ENCODE results near the gene RTL10.
"Not testable (repeated sequence)": the region's sequence is repeated elsewhere in the genome, so short reads cannot be mapped to it uniquely, and the experiment has no call there.

The RTL10 gene

GRCh38 chr22:19888131-19888746, 33.6 kb upstream of the RTL10 start:
- no peak for DNase-seq (ENCODE audit: low read depth in 2 of 2)

DNA sequence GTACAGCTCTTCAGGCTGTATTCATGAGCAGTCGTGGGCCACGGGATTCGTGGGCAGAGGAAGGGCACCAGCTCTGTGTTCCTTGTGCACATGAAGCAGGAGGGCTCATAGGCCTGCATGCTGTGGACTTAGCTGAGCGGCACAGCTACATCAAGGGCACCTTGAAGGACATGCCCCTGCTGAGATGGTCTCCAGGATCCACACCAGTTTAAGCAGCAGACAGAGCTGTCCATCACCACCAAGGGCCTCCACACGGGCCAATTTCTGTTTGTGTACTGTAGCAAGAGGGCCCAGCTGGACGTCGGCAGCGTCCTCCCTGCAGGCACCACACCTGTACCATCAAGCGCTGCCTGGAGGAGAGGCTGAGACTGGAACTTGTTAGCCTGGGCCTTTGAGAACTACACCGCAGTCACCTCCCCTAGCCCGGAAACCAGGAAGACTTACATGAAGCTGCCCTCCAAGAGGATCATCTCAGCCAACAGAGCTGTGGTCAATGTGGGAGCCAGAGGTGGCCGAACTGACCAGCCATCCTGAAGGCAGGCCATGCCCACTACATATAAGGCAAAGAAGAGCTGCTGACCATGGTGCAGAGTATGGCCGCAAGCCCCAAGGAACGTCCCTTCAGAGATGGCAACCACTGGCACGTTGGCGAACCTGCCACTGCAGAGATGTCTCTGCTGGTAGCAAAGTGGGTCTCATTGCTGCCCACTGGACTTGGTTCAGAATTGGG, 32.7 kb upstream of the RTL10 start:
- DNase-seq (ENCODE audit: low read depth in 2 of 2): no peak

DNA sequence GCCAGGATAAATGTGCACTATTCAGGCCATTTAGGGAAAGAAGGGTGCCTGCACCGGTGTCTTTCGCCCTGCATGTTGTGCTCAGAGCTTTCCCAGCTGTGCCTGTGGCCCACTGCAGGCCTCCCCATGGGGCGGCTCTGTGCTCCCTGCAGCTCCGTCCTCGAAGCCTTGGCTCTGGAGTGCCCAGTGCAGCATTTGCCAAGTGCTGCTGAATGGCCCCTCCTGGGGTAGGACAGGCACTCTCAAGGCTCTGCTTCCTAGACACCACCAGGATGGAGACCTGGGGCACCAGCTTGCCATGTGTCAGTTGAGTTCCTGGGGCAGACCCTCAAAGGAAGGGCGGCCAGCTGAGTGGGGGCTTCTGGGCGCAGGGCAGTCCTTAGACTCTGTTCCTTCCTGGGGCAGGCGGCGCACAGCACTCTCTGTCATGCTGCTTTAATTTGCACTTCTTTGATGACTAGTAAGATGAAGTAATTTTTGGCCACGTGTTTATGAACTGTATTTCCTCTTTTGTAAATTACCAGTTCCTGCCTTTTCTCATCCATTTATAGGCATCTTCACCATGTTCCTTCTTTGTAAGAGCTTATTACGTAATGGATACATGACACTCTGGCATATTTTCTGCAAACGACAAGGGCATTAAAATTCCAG, 32.1 kb upstream of the RTL10 start:
- no peak for DNase-seq (ENCODE audit: low read depth in 2 of 2)

GRCh38 chr22:19885841-19886592, 31.3 kb upstream of the RTL10 start:
- no peak for DNase-seq (ENCODE audit: low read depth in 2 of 2)

DNA sequence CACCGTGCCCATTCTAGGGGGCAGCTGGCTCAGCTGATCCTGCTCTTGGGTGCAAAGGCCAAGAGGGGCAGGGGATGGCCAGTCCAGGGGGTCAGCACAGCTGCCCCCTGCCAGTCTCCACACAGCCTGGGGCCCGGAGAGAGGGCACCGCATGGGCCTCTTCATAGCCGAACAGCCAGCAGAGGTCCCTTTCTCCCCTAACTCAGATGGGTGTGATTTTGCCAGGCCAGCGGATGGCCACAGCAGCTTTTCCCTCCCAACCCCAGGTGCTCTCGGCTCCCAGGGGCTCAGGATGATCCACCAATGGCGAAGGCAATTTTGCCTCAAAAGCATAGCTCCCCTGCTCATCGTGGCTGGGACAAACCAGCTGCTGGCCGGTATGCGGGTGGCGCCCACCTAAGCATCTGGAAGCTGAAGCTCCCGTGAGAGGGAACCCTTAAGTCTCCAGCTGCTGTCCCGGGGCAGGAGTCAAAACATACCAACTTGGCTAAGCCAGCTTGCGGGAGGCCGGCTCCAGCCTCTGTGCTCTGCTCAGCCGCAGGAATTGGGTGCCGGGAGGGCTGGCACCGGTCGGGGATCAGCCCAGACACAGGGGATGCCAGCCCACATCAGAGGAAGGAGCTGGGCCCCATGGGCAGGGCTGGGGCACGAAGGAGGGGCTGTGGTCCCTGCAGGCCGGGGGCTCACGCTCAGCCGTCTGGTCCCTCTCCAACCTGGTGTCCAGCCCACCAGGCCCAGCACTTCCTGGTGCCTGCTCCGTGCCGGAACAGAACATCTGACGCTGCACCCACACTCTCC, 30.5 kb upstream of the RTL10 start:
- DNase-seq (ENCODE audit: low read depth in 2 of 2): no peak

DNA sequence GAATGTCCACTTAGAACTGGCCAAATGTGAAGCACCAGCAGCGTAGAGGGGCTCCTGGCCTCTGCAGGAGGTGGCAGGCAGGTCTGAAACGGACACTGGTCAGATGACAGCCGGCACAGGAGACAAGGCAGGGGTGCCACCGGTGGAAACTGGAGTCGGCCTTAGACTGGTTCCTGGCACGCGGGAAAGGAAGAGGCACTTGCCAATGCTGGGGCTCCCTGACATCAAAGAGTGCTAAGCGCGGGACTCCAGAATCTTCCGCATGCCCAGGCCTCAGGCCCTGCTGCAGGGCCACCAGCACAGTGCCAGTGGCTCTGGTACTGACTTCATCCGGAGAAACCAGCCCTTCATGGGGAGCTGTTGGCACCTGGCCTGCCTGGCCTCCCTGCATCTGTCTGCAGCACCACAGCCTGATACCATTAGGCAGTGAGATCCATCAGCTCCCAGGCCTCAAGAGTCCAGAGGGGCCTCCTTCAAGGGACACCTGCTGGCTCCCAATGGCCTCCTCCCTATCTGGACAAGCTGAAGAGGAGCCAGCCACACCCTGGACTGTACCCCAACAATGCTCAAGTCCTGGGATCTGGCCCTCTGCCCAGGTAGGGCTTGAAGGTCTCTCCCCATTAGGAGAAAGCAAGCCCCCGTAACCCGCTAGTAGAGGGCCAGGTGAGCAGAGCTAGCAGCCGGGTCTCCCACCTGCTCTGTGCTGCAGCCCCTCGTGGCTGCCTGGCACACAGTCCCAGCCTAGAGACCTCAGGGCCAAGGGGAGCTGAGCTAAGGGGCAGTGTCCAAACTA, 29.7 kb upstream of the RTL10 start:
- no peak for DNase-seq (ENCODE audit: low read depth in 2 of 2)

DNA sequence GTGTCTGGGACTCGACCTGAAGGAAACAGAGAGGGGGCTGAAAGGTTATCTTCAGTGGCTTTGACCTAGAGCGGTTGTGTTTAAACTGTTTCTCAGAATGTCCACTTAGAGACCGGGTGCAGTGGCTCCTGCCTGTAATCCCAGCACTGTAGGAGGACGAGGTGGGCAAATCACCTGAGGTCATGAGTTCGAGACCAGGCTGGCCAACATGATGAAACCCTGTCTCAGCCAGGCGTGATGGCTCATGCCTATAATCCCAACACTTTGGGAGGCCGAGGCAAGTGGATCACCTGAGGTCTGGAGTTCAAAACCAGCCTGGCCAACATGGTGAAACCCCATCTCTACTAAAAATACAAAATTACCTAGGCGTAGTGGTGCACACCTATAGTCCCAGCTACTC, 28.8 kb upstream of the RTL10 start:
- not testable (repeated sequence) for DNase-seq (ENCODE audit: low read depth in 2 of 2)

- no peak for DNase-seq (ENCODE audit: low read depth in 2 of 2)
Measured at GRCh38 chr22:19882446-19883381, 28.0 kb upstream of the RTL10 start.

DNA sequence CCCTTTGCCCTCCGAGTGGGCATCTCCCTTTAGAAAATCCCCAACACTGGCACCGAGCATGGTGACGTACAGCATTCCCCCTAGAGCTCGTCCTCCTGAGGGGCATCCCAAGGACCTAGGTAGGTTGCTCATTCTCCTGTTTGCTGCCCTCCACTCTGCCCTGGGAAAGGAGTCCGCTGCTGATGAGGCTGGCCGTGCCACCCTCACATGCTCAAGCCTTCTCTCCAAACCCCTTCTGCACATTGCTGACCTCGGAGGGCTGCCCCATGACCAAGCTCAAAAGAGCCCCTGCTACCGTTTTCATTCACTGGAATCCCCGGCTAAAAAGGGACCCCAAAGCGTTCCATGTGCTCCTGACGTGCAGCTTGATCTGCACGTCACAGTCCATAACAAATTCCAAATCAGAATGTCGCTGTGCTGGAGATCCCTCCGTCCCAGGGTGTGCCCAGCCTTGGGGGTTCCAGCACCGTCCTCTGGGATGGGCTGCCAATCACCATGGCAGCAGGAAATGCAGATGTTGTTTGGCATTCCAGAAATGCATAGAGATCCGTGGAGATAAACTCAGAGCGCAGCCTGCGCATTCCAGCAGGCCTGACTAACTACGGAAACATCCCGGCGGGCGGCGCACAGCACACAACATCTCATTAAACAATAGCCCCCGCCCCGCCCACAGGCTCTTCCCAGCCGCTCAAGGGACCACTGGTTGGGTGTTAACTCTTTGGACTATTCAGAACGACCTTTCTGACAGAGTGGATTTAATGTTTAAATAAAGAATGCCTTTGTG, 26.3 kb upstream of the RTL10 start:
- no peak for DNase-seq (ENCODE audit: low read depth in 2 of 2)

- DNase-seq (ENCODE audit: low read depth in 2 of 2): no peak
Measured at GRCh38 chr22:19879992-19880785, 25.5 kb upstream of the RTL10 start.

- no peak for DNase-seq (ENCODE audit: low read depth in 2 of 2)
Measured at GRCh38 chr22:19879643-19879991, 24.9 kb upstream of the RTL10 start.

GRCh38 chr22:19879246-19879570, 24.5 kb upstream of the RTL10 start:
- no peak for DNase-seq (ENCODE audit: low read depth in 2 of 2)

DNA sequence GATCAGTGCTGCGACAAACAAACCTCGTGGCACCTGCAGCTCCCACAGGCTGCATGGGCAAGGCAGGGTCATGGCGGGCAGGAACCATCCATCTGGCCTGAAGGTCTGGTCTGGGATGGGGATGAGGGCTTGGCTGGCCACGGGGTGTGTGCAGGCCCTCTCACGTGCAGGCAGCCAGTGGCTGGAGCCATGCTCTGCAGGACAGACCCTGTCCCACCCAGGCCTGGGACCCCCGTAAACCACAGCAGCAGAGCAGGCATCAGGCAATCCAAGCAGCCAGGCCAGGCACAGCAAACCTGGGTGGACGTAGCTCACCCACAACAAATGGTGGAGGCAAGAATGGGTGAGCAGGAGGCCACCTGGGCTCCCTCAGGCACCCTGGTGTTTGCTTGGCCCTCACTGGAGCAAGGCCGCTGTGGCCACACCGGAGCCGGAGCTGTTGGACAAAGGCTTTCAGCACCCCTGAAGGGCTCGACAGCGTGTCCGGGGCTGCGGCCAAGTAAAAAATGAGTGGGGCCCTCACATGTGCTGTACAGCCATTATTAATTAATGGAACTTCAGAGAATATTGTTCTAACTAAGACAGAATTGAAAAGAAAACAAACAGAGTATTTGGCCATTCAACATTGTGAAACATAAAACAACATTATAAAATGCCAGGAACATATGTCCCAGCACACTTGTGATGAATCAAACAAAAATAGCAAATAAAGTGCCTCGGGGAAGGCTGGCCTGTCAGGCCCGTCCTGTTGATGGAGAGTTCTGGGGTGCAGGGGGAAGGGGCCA, 24.0 kb upstream of the RTL10 start:
- DNase-seq (ENCODE audit: low read depth in 2 of 2): no peak

DNA sequence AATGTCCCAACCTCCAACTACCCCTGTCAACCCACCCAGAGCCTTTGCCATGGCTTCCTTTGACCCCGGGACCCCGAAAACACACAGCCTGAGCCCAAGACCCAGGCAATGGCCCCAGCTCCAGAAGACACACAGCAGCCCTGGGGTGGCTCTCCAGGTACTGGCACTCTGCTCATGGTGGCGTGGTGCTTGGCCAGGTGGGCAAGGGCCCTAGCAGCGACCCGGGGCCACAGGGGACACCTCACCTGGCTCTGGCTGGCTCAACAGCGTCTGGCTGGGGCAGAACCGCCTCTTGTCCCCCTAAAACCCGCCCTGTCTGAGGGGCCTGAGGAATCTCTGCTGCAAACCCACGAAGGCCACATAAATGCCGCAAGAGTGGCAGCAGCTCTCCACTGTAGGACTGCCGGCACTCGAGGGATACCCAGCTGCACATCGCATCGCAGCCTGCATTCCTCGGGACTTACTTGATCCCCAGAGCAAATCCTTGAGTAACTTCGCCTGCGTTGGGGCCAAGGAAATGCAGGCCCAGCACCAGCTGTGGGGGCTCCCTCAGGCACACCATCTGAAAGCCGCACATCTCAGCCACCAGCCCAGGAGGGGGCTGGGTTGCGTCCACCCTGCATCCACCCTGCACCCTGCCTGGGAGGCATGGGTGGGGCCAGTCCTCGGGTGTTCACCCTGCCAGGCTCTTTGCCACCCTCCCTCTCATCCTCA, 23.1 kb upstream of the RTL10 start:
- DNase-seq (ENCODE audit: low read depth in 2 of 2): no peak

GRCh38 chr22:19876941-19877625, 22.4 kb upstream of the RTL10 start:
- DNase-seq (ENCODE audit: low read depth in 2 of 2): no peak

GRCh38 chr22:19876314-19876940, 21.8 kb upstream of the RTL10 start:
- no peak for DNase-seq (ENCODE audit: low read depth in 2 of 2)
